Left ventricle myocardium inferior (tissue), 1 donor: Measurements from ENCODE around the gene KRTAP10-5. TPM values are rescaled to one million over a fixed set of nuclear protein-coding genes. Genes with fewer than 3 reads are reported as not detected.

ENCODE experiments used
- DNase-seq: peaks from one replicate; pipeline ENCODE4 v3.0.0-alpha.2; 2020
- H3K27ac ChIP-seq: fragments of 200-600 bp; replicated peaks from 2 replicates; pipeline ENCODE4 v1.8.0; 2021
- H3K27me3 ChIP-seq: fragments of 200-600 bp; 2 replicates; pipeline ENCODE4 v1.8.0; 2021; ENCODE audit warnings: low read depth
- H3K36me3 ChIP-seq: fragments of 200-600 bp; 2 replicates; pipeline ENCODE4 v1.8.0; 2021
- H3K4me1 ChIP-seq: fragments of 200-600 bp; 2 replicates; pipeline ENCODE4 v1.8.0; 2021
- H3K4me3 ChIP-seq: fragments of 200-600 bp; 2 replicates; pipeline ENCODE4 v1.8.0; 2021; ENCODE audit warnings: mild to moderate bottlenecking, moderate library complexity
- H3K9me3 ChIP-seq: fragments of 200-600 bp; replicated peaks from 2 replicates; pipeline ENCODE4 v1.8.0; 2021
- intact Hi-C: fragments of 100-400 bp; cut with micrococcal nuclease; formaldehyde crosslinking; loops from one replicate; pipeline ENCODE4 v1.11.0; 2022
- total RNA-seq: library from RNA; stranded (reverse); fragmentation: NEBNext Ultra II Directional; extraction: Animal tissue kit (Norgen Biotek cat#: 25700); gene quantifications from one replicate; pipeline ENCODE4 v1.2.1, GENCODE V29; 2021
- TF ChIP-seq, protein P1 (sequence below): fragments of 200-600 bp; IDR thresholded peaks from 2 replicates; pipeline ENCODE4 v1.8.0; 2021; ENCODE audit warnings: antibody characterized with exemption, mild to moderate bottlenecking, borderline replicate concordance
- donor health status: DM: no; HTN: yes; CAD: no; lungs with severe emphysema.

The KRTAP10-5 gene
- total RNA-seq, 1 donor from 2014 or later: not detected

GRCh38 chr21:44583089-44583799 lies 2.8 kb upstream of the KRTAP10-5 start:
- TF ChIP-seq, protein P1, sequence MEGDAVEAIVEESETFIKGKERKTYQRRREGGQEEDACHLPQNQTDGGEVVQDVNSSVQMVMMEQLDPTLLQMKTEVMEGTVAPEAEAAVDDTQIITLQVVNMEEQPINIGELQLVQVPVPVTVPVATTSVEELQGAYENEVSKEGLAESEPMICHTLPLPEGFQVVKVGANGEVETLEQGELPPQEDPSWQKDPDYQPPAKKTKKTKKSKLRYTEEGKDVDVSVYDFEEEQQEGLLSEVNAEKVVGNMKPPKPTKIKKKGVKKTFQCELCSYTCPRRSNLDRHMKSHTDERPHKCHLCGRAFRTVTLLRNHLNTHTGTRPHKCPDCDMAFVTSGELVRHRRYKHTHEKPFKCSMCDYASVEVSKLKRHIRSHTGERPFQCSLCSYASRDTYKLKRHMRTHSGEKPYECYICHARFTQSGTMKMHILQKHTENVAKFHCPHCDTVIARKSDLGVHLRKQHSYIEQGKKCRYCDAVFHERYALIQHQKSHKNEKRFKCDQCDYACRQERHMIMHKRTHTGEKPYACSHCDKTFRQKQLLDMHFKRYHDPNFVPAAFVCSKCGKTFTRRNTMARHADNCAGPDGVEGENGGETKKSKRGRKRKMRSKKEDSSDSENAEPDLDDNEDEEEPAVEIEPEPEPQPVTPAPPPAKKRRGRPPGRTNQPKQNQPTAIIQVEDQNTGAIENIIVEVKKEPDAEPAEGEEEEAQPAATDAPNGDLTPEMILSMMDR: no peak
- Histone ChIP-seq H3K4me1 (peaks cover 5% of the 10 kb centered on the region), H3K4me3 (no peak overlapping the region), H3K27ac (no peak overlapping the region), H3K36me3 (no peaks in the 10 kb centered on the region), H3K27me3 (peaks cover 40% of the 10 kb centered on the region), H3K9me3 (peaks cover 27% of the 10 kb centered on the region)
- intact Hi-C loops: no loop called here
- DNase-seq: no peak

- H3K9me3 ChIP-seq: peaks cover 31% of the 10 kb centered on the region
- H3K4me1 ChIP-seq: peaks cover 5% of the 10 kb centered on the region
- no peak overlapping the region for H3K27ac ChIP-seq
- no peak for DNase-seq
- H3K4me3 ChIP-seq: no peak overlapping the region
- H3K36me3 ChIP-seq: no peaks in the 10 kb centered on the region
- TF ChIP-seq, protein P1: no peak
- intact Hi-C loops: no loop called here
- H3K27me3 ChIP-seq: peaks cover 39% of the 10 kb centered on the region
Measured at GRCh38 chr21:44582055-44582454, 1.7 kb upstream of the KRTAP10-5 start.

DNA sequence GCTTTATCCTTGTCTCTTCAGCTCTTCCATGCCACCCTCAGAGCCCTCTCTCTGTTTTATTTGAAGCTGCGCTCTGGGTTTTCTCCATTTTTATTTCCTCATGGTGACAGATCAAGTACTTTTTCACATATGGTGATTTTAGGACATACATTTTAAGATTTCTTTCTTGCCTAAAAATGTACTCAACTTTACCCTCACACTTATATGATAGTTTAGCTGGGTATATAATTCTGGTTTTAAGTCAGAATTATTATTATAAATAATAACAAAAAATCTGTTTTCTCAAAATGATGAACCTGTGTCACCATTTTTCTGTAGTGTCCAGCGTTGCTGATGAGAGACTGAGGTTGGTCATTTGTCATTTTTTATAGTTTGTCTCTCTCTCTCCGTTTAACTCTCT lies 754 bp upstream of the KRTAP10-5 start:
- Histone ChIP-seq H3K36me3 (no peaks in the 10 kb centered on the region), H3K27me3 (peaks cover 32% of the 10 kb centered on the region), H3K4me1 (peaks cover 5% of the 10 kb centered on the region), H3K4me3 (no peak overlapping the region), H3K9me3 (peaks cover 37% of the 10 kb centered on the region), H3K27ac (no peak overlapping the region)
- no peak for DNase-seq
- intact Hi-C loops: no loop called here
- TF ChIP-seq, protein P1: no peak

DNA sequence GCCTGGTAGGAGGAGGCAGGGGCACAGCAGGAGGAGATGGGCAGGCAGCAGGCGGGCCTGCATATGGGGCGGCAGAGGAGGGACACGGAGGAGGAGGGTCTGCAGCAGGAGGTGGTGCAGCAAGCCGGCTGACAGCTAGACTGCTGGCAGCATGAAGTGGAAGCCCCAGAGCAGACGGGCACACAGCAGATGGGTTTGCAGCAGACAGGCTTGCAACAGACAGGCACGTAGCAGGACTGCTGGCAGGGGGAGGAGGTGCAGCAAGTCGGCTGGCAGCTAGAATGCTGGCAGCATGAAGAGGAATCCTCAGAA lies 615 bp downstream of the KRTAP10-5 start:
- Histone ChIP-seq H3K4me3 (no peak overlapping the region), H3K27ac (no peak overlapping the region), H3K27me3 (peaks cover 24% of the 10 kb centered on the region), H3K4me1 (peaks cover 5% of the 10 kb centered on the region), H3K9me3 (peaks cover 41% of the 10 kb centered on the region), H3K36me3 (no peaks in the 10 kb centered on the region)
- no peak for DNase-seq
- intact Hi-C loops: no loop called here
- TF ChIP-seq, protein P1: no peak

- H3K36me3 ChIP-seq: no peaks in the 10 kb centered on the region
- H3K9me3 ChIP-seq: peaks cover 41% of the 10 kb centered on the region
- peaks cover 26% of the 10 kb centered on the region for H3K27me3 ChIP-seq
- TF ChIP-seq, protein P1: no peak
- H3K27ac ChIP-seq: no peak overlapping the region
- intact Hi-C loops: no loop called here
- no peak for DNase-seq
- H3K4me3 ChIP-seq: no peak overlapping the region
- H3K4me1 ChIP-seq: peaks cover 3% of the 10 kb centered on the region
Measured at GRCh38 chr21:44579056-44579832, 1.2 kb downstream of the KRTAP10-5 start.
